SK-N-MC (cell line): ENCODE measurements around the gene ANTXRL.
"Not testable (repeated sequence)": the region's sequence is repeated elsewhere in the genome, so short reads cannot be mapped to it uniquely, and the experiment has no call there.

Source experiments
- DNase-seq: peaks from one replicate; pipeline ENCODE4 v3.0.0-alpha.2; 2011; ENCODE audit warnings: low read depth, low spot score
- H3K27ac ChIP-seq: fragments of 200-600 bp; sonication (generic); 2 replicates; pipeline ENCODE4 v1.5.1; 2016; ENCODE audit warnings: mixed run types
- H3K36me3 ChIP-seq: fragments of 200-600 bp; sonication (generic); 2 replicates; pipeline ENCODE4 v1.6.1; 2017; ENCODE audit warnings: antibody characterized with exemption, low read length, mixed read lengths; ENCODE audit not compliant: insufficient read depth
- H3K4me3 ChIP-seq: fragments of 200-600 bp; sonication (generic); 2 replicates; pipeline ENCODE4 v1.5.1; 2016
- H3K9ac ChIP-seq: fragments of 200-600 bp; sonication (generic); 2 replicates; pipeline ENCODE4 v1.8.0; 2017; ENCODE audit warnings: mixed run types, mixed read lengths; ENCODE audit not compliant: insufficient read length
- H3K9me3 ChIP-seq: fragments of 200-600 bp; sonication (generic); 2 replicates; pipeline ENCODE4 v1.6.1; 2017; ENCODE audit warnings: low read depth, mild to moderate bottlenecking, antibody characterized with exemption, low read length, moderate library complexity, mixed read lengths
- EZH2 ChIP-seq: fragments of 200-600 bp; sonication (generic); IDR thresholded peaks from one replicate; pipeline ENCODE4 v1.6.1; 2017; ENCODE audit warnings: antibody characterized with exemption
- FOXP2 ChIP-seq: optimal IDR thresholded peaks from 2 replicates; pipeline ENCODE3; 2011; ENCODE audit warnings: mild to moderate bottlenecking, moderate library complexity; ENCODE audit not compliant: insufficient read depth; ENCODE audit errors: extremely low read length, control extremely low read depth
- POLR2AphosphoS5 ChIP-seq: IDR thresholded peaks from 2 replicates; pipeline ENCODE4 v1.6.1; 2012; ENCODE audit warnings: mild to moderate bottlenecking, low read depth, low read length, borderline replicate concordance

The ANTXRL gene

DNA sequence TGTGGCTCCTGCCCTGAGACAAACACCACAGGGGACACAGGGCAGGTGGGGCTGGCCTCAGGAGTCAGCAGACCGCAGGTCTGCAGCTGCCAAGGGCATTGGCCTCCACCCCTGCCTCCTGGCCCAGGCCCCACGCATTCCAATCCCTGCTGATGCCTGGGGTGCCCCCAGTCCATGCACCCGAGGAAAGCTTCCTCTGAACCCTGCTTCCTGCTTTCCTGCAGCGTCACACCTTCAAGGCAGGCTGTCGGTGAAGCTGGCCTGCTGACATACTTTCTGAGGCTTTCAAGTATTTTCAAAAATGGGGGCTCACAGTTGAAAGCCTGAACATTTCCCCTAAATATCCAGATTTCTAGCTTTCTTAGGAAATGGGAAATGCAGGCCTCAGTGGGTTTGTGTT, 22.5 kb upstream of the ANTXRL start:
- H3K27ac ChIP-seq = no peak overlapping the region
- no peak for DNase-seq

DNA sequence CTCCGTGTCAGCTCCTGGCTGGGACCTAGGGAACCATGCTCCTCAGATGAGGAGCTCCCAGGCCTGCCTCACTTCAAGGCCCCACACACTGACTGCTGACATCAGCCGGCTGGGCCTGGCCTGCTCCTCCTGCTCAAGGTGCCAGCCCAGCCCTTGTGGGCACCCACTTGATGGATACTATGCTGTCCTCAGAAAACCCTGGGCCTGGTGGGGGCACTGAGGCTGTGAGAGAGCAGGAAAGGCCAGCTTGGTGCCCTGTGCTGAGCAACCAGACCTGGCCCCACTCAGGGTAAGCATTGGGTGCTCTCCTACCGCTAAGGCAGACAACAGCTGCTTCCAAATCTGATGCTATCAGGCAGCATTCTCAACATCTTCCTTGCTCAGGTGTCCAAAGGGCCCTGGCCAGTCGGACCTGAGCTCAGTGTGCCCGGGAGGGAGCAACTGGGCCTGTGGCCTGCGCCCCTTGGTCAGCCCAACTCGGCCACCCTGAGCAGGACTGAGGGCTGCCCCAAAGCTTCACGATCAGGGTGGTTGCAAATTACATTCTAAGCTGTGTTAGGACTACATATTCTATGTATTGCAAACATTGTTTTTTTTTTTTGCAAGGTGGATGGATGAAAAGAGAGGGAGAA, 21.9 kb upstream of the ANTXRL start:
- DNase-seq = no peak
- Histone ChIP-seq H3K9me3 (no peaks in the 10 kb centered on the region), H3K4me3 (no peak overlapping the region), H3K9ac (no peak overlapping the region), H3K27ac (no peak overlapping the region), H3K36me3 (no peaks in the 10 kb centered on the region)
- TF ChIP-seq FOXP2 = no peak
- TF ChIP-seq EZH2 = no peak
- no peak for TF ChIP-seq POLR2AphosphoS5

More for the DNA sequence above, 22.5 kb upstream of the ANTXRL start:
- H3K9me3 ChIP-seq = no peaks in the 10 kb centered on the region
- no peak overlapping the region for H3K4me3 ChIP-seq
- TF ChIP-seq POLR2AphosphoS5 = no peak
- no peak for TF ChIP-seq FOXP2
- TF ChIP-seq EZH2 = no peak
- no peak overlapping the region for H3K9ac ChIP-seq
- H3K36me3 ChIP-seq = no peaks in the 10 kb centered on the region

DNA sequence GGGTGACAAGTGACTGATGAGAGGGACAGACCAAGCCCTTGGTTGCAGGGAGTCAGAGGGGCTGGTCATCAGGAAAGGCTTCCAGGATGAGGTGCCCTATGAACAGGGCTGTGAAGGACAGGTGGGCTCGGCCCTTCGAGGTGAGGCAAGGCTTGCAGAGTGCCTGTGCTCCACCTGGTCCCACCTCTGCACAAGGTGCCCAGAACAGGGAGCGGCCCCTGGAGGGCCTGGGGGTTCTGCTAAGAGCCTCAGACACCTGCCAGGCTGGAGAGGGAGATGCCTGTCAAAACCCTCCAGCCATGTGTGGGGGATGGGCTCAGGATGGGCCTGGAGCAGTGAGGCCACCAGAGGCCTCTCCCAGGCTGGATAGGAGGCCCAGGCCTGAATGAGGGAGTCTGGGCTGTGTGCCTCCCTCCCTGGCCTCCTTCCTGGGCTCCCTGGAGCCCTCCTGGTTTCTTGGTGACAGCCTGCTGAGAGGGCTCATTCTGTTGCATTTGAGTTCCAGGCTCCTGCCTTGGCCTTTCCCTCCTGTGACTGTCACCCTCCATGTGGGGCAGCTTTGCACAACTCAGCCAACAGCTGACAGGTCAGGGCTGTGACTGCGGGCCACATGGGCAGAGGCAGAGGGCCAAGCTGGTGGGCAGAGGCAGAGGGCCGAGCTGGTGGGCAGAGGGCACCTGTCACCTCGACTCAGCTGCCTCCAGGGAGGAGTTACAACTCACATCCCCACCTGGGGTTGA, 21.1 kb upstream of the ANTXRL start:
- H3K36me3 ChIP-seq, DNase-seq, H3K4me3 ChIP-seq, H3K9ac ChIP-seq, H3K9me3 ChIP-seq, H3K27ac ChIP-seq: not testable (repeated sequence)

DNA sequence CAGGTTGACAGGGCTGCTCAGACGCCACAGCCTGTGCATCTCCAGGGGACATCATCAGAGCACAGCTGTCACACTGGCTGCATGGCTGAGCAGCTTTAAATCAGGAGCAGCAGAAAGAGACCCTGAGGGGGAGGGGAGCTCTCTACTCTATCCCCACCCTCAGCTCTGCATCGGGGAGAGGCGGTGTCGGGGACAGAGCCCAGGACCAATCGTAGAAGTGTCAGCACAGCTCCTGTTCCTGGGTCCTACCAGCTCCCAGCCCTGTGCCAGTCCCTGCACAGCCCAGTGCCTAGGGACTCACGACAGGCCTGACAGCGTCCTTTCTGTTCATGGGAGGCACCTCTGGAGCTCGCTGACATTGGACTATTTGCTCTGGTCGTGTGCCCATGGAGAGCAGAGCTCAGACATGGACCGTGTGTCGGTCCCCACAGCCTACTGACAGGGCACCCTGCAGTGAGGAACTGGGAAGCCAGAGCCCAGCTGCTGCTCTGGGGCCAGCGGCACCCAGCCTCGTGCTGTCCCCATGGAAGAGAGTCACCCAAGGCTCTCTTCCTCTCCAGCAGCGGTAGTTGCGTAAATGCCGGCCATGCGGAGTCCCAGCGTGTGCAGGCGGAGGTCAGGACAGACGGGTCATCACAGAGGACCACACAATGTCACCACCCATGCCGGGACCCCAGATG, 20.4 kb upstream of the ANTXRL start:
- H3K36me3 ChIP-seq = no peaks in the 10 kb centered on the region
- H3K4me3 ChIP-seq = no peak overlapping the region
- H3K9ac ChIP-seq = no peak overlapping the region
- no peaks in the 10 kb centered on the region for H3K9me3 ChIP-seq
- H3K27ac ChIP-seq = no peak overlapping the region
- DNase-seq = no peak
- no peak for TF ChIP-seq POLR2AphosphoS5

DNA sequence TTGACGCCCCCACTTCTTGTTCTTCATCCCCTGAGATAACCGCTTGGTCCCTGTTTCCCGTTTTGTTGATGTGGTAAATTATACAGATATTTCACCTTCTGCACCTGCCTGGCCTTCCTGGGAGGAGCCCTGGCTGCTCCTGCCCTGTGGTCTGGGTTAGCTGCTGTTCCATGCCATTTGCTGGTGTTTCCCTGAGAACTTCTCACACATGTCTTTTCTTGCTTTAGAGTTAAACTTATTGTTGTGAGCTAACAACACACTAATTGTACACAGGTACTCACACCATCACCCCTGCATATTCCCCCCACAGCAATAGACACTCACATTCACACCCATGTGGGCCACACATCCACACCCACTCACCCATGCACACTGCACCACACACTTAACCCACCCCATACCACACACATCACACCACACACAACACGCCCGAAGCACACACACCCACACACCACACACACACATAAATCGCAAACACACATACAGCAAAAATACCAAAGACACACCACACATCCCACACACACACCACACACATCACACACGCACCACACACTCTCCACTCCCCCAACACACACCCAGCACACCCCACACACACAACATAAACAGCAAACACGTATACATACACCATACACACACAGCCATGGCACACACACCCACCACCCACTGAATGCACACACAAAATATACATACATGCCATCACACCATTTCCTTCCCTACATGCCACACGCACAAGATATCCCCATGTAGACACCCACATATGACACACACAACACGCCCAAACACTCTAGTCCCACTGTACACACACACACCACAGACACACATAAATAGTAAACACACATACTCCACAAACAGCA, 19.4 kb upstream of the ANTXRL start:
- no peaks in the 10 kb centered on the region for H3K9me3 ChIP-seq
- no peak overlapping the region for H3K27ac ChIP-seq
- H3K9ac ChIP-seq = no peak overlapping the region
- DNase-seq = no peak
- TF ChIP-seq FOXP2 (no peak), EZH2 (no peak), POLR2AphosphoS5 (no peak)
- no peak overlapping the region for H3K4me3 ChIP-seq
- H3K36me3 ChIP-seq = no peaks in the 10 kb centered on the region

DNA sequence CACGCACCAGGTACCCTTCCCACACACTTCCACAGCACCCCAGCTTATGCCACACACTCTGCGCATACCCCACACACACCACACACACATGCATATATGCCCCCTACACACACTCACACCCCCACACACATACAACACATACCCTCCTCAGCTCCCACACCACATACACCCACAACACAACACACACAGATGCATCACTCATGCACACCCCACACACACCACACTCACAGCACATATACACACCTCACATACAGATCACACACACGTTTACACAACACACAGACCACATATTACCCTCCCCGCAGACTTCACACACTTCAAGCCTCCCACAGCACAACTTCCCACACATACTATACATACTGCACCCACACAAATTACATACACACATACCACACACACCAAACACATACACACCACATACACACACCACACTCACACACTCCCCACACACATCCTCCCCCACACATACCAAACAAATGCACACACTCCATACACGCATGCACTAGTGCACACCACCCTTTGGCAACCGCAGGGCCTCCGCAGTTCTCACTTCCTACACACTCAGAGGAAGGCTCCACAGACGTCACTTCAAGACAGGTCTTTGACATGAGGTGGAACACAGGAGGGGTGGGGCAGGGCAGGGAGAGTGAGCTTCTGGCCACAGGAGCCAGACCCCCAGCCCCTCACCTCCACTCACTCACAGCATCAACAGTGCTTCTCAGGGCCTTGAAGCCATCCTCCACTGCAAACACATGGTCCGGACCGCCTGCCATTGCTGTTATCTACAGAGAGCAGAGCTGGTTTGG, 18.5 kb upstream of the ANTXRL start:
- H3K4me3 ChIP-seq = no peak overlapping the region
- DNase-seq = no peak
- H3K9ac ChIP-seq = no peak overlapping the region
- TF ChIP-seq POLR2AphosphoS5 (no peak), EZH2 (no peak), FOXP2 (no peak)
- no peaks in the 10 kb centered on the region for H3K36me3 ChIP-seq
- no peak overlapping the region for H3K27ac ChIP-seq
- no peaks in the 10 kb centered on the region for H3K9me3 ChIP-seq

DNA sequence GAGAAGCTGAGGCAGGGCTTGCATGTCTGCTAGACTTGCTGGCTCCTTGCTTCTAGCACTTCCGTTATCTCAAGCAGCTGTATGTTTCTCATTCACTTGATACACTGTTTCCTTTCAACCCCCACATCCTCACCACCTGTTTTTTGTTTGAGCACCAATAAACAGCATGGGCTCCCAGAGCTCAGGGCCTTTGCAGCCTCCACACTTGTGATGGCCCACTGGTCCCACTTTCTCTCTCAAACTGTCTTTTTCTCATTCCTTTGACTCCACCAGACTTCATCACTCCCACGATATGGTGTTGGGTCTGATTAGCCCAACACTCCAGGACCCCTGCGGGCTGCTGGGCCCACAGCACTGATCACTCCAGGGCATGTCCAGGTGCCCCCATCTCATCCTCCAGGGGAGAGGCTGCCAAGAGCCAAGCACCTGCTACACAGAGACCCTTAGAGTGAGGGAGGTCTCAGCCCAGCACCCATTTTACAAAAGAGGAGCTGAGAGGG, 17.2 kb upstream of the ANTXRL start:
- H3K27ac ChIP-seq, H3K9me3 ChIP-seq, H3K4me3 ChIP-seq, DNase-seq, H3K9ac ChIP-seq, H3K36me3 ChIP-seq: not testable (repeated sequence)
